Lung (tissue), 4 donors: ENCODE data around the gene CDRT15. TPM values are rescaled to one million over a fixed set of nuclear protein-coding genes. Genes with fewer than 3 reads are reported as not detected.

Source experiments
- polyA plus RNA-seq, 2 donors: library from polyadenylated mRNA; stranded (reverse); fragments of 200-250 nt; gene quantifications; one replicate each; pipeline ENCODE4 v1.2.1, GENCODE V29; 2013
- total RNA-seq, 2 donors: library from RNA; depleted of rRNA in 1 of 2; stranded (reverse); fragments of >200 nt in 1 of 2; gene quantifications; one replicate each; pipeline ENCODE4 v1.2.1, GENCODE V29; 2014 to 2021
- donor health status: Bipolar disorder and iron deficiency.
- donor health status: healthy.
- donor health status: DM: yes; HTN: yes; CAD: no.

CDRT15 gene
- total and polyA plus RNA-seq, 4 donors: not detected

Other genes with a start within 250 kb of the CDRT15 start
- 10 to 100 TPM; 13.9 to 17.9 TPM for gene COX10, start 167.4 kb downstream of the CDRT15 start, total RNA-seq
- 10 to 100 TPM in 1 of 2 donors, 1 to 10 TPM in 1; 6.4 to 10.9 TPM for gene COX10, start 167.4 kb downstream of the CDRT15 start, polyA plus RNA-seq
- gene HS3ST3B1, start 64.2 kb upstream of the CDRT15 start, total RNA-seq: 1 to 10 TPM; 4.1 to 6.5 TPM
- gene HS3ST3B1, start 64.2 kb upstream of the CDRT15 start, polyA plus RNA-seq: 10 to 100 TPM in 1 of 2 donors, under 1 TPM in 1; 0.87 to 14.6 TPM